Muscle of back (tissue), 13 donors: Measurements from ENCODE around the gene TRIM32. TPM values are rescaled to one million over a fixed set of nuclear protein-coding genes. Genes with fewer than 3 reads are reported as not detected.

Source experiments
- DNase-seq, 3 donors: peaks; one replicate each; pipeline versions ENCODE4 v3.0.0 to v3.0.0-alpha.2; 2013
- long read RNA-seq, 9 donors: transcript quantifications; one replicate each; lab custom pipeline, GENCODE V29; 2026
- polyA plus RNA-seq, 10 donors: library from polyadenylated mRNA; unstranded; fragments of 120-200 nt; gene quantifications; one replicate each; pipeline ENCODE4 v1.2.1, GENCODE V29; 2013; ENCODE audit not compliant: insufficient read length in 10 of 10

TRIM32 gene, protein sequence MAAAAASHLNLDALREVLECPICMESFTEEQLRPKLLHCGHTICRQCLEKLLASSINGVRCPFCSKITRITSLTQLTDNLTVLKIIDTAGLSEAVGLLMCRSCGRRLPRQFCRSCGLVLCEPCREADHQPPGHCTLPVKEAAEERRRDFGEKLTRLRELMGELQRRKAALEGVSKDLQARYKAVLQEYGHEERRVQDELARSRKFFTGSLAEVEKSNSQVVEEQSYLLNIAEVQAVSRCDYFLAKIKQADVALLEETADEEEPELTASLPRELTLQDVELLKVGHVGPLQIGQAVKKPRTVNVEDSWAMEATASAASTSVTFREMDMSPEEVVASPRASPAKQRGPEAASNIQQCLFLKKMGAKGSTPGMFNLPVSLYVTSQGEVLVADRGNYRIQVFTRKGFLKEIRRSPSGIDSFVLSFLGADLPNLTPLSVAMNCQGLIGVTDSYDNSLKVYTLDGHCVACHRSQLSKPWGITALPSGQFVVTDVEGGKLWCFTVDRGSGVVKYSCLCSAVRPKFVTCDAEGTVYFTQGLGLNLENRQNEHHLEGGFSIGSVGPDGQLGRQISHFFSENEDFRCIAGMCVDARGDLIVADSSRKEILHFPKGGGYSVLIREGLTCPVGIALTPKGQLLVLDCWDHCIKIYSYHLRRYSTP
- polyA plus RNA-seq: 10 to 100 TPM; 10.8 to 14.5 (median 11.8) TPM
- long read RNA-seq, donor 1, partial matches to known transcripts: 0 of 3 reads
- long read RNA-seq, donor 1, other reads (novel, unspliced or antisense): 0 of 3 reads
- long read RNA-seq, donor 2, partial matches to known transcripts: 0 of 4 reads
- long read RNA-seq, donor 2, other reads (novel, unspliced or antisense): 0 of 4 reads
- long read RNA-seq, donor 3: 0 reads
- long read RNA-seq, donor 4, partial matches to known transcripts: 0 of 3 reads
- long read RNA-seq, donor 4, other reads (novel, unspliced or antisense): 0 of 3 reads
- long read RNA-seq, donor 5, partial matches to known transcripts: 0 of 6 reads
- long read RNA-seq, donor 5, other reads (novel, unspliced or antisense): 0 of 6 reads
- long read RNA-seq, donor 6, partial matches to known transcripts: 0 of 4 reads
- long read RNA-seq, donor 6, other reads (novel, unspliced or antisense): 0 of 4 reads
- long read RNA-seq, donor 7, partial matches to known transcripts: 0 of 5 reads
- long read RNA-seq, donor 7, other reads (novel, unspliced or antisense): 0 of 5 reads
- long read RNA-seq, donor 8, partial matches to known transcripts: 0 of 3 reads
- long read RNA-seq, donor 8, other reads (novel, unspliced or antisense): 0 of 3 reads
- long read RNA-seq, donor 9: 0 reads

DNA sequence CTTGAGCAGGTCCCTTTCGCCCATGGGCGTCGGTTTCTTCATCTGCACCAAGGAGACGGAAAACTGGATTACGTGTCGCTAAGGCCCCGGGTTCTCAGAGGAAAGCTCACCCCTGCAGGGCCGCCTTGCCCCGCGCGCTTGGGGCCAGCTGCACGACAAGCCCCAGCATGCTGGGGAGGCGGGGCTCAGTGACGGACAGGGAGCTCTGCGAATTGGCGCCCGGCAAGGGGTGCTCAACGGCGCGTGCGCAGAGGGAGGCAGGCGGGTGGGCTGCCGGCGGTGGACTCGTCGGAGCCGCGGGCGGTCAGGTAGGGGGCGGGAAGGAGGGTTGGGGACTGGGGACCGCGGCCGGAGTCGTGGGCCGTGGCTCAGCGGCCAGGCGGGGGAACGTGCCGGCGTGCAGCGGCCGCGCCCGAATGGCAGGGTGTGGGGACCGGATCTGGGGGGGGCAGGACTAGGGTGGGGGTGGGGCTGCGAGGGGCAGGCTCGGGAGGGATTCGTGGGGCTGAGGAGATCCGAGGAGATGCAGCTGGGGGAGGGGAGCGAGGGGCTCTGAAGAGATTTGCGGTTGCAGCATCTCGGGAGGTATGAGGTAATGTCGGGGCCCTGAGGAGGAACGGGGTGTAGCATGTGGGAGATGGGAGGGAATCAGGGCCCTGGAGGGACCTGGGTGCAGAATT, at the start of gene TRIM32:
TRIM32 (plus strand) TSS at position 232 of the 680 bp plus-strand sequence. CDS start 10,438 bp downstream, outside the sequence.
- peak; percentile 90 to 97 (median 94) for DNase-seq

DNA sequence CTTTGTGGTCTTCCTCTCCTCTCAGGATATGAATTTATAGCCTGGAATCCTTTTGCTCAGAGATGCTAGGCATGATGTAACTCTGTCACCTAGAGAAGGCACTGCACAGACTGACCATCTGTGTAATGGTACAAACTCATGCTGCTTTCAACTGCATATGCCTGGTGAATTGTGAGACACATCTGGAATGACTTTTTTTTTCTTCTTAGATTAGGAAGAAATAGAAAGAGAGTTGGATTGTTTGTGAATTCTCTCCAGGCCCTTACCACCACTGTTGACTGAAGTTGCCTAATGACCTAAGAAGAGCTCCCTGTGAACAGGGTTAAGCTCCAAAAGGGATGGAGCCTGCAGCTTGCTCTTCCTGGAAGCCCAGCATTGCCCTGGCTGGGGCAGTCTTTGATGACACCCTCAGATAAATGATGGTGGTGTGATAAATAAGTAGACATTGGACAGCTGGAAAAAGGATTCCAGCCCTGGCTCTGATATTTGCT, 47.8 kb upstream of the TRIM32 start:
- DNase-seq: no peak

DNA sequence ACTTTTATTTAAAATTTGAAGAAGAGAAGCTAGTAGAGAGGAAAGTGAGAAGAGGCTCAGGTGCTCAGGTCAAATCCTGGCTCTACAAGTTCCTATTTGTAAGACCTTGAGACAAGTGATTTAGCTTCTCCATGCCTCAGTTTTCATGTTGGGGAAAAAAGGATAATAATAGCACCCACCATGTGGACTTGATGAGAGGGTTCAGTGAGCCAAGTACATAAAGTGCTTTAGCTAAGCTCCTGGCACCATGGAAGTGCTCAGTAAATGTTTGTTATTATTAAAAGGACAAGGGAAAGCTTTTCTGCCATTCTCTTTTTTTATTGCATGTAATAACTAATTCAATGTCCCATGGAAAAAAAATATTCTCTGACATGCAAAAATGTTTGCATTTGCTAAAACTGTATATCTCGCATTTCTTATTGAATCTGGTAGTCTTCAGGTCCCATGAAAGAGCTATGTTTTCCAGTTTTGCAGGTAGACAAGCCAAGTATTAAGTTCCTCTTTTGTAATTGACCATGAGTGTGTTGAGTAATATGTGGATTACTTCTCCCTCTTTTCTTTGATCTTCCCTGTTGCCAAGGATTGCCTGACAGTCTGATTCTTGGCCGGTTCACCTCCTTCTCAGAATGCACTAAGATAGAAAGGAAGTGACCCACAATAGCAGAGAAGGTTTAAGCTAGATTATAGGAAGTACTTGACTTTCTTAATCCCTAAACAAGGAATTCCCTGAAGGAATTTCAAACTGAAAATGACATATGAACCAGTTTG, 45.6 kb upstream of the TRIM32 start:
- DNase-seq: no peak

DNA sequence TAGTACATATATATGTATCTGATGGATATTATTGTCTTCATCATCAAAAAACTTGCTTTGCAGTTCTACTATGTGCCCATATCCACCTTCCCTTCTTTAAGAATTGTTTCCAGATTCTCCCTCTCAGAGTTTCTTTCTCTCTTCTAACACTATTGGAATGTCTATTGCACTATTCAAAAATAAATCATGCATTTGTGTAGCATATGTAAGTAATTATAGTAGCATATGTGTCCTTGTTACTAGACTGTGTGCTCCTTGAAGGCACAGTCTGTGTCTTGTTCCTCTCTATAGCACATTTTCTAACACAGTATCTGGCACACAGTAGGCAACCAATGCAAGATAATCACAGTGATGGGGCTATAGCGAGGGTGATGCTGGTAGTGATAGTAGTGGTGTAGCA, 43.4 kb upstream of the TRIM32 start:
- peak in 1 of 3 donors; percentile 63 for DNase-seq

DNA sequence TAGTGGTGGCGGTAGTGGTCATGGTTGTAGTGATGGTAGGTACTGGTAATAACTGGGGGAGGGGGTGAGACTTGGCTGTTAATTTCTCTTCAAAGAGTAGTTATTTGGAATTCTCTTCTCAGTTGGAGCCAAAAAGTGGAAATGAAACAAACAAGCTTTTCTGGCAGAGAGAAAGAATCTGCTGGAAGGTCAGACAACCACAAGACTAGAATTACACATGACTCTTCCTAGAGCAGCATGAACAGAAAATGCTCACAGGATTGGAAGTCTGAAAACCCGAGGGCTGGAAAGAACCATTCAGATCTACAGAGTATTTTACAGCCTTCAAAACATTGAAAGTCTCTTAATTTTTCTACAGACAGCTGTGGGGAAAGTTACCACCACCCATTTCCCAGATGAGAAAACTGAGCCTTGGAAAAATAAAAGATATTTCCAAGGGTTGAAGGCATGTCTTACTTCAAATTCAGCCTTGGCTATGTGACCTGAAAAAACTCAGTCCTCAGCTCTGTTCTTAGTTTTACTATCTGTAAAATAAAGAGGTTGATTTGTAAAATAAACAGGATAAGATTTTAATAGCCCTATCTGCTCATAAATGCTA, 42.9 kb upstream of the TRIM32 start:
- peak in 1 of 3 donors; percentile 67 for DNase-seq

DNA sequence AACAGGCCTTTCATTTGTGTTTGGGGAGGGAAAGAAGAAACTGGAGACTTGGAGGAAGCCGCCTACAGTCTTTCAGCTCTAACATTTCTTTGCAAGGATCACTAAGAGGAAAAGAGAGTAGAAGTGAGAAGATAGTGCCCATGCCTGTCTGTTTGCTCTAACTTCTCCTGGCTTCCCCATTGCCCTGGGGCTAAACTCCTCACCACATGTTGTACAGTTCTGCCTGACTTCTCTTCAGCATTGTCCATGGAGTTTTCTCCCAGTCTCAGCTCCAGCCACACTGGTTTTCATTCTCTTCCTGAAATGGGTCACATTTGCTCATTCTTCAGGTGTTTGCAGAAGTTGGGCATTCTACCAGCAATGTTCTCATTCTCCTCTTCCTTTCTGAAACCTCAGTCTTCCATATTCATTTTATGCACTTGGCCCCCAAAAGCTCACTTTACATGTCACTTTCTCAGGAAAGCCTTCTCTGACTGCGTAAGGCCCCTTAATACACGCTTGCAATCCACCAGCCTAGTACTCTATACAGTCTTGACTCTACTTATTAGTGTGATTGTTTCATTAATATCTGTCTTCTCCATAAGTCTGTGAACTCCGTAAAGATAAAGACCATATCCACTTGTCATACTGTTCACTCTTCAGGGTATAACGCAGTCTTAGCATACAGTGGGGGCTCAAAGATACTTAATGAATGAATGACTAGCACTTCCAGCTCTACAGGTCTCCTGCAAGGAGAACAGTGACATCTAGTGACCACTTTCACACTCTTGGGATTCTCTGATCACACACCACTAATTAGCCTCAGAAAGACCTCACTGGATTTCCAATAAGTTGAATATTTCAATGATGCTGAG, 40.2 kb upstream of the TRIM32 start:
- DNase-seq: peak in 1 of 3 donors; percentile 56

DNA sequence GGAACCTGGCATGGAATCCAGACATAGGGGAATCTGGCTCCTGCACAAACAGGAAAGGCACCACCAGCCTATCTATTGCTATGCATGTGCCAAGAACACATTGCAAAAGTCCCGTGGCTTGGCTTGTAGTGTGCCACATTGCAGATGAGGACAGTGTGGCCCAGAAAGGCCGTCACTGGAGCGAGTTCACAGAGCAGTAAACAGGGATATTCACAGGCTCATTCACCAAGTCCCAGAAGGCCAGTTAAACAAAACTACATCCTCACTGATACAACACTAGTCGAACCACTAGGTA, 39.6 kb upstream of the TRIM32 start:
- DNase-seq: no peak

DNA sequence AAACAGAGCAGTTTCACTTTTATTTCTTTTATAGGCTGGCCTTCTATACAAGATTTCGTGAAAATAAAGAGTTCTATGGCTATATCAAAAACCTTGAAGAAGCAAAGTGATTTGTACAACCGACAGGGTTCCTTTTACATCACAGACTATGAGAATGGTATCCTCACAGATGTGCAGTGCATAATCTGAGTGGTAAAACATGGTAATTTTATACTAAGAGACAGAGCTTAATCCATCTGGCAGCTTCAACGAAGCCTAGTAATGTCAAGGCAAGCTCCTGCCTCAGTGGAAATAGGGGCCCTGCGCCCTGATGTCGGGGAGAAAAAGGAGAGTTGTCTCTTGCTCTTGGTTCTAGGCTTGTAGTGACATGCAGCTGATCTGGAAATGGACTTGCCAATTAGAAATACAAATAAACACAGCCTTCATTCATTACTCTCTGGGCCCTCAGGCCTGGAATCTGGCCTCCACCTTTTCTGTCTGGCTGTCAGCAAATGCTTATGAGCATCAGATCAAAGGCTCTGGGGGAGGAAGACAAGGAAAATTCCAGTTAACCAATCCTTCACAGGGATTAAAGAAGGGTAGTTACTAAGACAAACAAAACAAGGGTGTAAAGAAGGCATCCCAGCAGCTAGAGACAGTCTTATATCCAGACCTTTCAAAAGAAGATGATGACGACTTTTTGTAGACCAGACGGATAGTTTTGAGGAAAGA, 33.6 kb upstream of the TRIM32 start:
- DNase-seq: no peak

DNA sequence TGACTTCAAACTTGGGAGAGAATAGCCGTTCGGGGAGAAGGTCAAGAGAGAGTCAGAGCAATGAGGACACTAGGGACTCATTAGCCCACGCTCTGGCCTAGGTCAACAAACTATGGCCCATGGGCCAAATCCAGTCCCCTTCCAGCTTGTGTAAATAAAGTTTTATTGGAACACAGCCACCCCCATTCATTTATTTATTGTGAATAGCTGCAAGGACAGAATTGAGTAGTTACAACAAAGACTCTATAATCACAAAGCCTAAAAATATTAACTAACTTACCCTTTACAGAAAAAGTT, 33.1 kb upstream of the TRIM32 start:
- DNase-seq: no peak

DNA sequence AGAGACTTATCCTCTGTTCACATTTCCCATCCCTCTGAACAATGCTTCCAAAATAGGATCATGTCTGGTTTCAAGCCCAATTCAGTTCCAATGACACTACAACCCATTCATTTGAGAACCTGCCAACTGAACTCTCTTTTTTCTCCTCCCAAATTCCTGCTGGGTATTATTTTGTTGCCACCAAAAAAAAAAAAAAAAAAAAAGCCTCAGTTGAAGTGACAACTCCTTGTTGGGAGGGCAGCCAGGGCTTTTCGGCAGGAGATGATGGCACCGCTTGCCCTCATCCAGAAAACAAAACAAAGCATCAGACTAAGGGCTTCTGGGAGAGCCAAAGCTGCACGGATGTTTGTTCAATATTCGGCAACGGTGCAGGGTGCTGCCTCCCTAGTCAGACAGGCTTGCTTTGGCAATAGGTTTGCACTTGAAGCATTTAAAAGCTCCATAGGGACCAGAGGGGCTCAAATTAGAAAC, 30.6 kb upstream of the TRIM32 start:
- peak in 2 of 3 donors; percentile 49 to 50 for DNase-seq

DNA sequence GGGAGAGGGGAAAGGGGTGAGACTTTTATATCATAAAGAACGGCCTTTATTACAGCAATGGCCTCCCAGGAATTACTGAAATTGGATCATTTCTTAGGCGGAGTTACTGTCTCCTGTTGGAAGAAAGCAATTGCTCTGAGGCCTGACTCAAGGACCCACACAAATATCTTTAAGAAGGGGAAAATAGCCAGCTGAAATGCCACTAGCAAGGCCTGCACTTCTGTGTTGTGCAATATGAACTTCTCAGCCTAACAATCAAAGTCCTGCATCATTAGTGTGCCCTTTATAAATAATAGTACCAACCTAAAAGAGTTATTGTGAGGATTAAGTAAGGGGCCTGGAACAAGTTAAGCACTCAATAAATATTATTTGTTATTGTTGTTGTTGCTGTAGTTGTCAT, 30.1 kb upstream of the TRIM32 start:
- peak in 2 of 3 donors; percentile 7 to 28 for DNase-seq

DNA sequence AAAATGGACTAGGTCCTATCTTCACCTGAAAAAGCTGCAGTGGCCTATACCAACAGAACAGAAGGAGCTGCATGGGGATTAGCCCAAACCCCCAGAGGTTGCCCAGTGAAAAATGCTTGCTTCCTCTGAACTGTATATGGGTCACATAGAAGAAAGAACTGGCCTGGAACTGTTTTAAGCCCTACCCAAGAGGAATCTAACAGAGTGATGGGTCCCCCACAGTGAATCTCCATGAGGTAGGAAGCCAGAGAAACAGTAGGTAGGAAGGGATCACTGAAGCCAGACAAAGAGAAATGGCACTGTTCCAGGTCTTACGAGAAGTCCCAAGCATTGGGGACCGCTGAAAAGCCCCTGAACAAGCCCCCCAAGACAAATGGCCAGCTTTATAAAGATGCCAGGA, 28.8 kb upstream of the TRIM32 start:
- no peak for DNase-seq

DNA sequence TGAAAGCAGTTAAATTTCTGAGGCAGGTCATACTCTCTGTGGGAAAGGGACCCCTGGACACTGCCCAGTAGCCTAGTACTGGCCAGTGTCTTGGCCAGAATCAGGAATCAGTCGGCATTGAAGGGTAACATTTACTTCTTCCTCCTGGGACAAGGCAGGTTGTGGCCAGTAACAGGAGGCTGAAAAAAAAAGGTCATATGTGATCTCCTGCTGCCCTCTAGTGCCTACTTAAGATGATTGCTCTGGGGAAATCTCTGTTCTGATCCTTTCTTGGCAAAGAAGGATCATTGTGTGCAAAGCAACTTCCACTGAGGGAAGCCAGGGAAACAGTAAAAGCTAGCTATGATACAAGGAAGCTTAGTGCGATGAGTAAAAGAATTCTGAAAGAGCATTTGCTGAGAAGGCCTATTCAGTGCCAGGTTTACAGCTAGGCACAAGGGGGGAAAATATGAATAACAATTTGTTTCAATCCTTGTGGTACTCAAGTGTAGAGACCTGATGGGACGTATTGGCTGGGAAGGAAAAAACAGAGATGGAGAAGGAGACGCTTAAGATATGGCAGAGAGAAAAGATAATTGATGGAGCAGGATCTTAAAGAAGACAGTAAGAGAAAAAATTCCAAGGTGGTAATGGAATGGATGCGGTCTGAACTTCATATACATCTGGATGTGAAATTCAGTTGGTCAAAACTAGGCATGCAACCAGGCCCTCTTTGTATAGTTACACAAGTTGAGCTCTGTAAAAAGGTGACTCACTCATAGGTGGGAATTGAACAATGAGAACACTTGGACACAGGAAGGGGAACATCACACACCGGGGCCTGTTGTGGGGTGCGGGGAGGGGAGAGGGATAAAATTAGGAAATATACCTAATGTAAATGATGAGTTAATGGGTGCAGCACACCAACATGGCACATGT, 25.8 kb upstream of the TRIM32 start:
- DNase-seq: peak; percentile 45 to 73 (median 61)

DNA sequence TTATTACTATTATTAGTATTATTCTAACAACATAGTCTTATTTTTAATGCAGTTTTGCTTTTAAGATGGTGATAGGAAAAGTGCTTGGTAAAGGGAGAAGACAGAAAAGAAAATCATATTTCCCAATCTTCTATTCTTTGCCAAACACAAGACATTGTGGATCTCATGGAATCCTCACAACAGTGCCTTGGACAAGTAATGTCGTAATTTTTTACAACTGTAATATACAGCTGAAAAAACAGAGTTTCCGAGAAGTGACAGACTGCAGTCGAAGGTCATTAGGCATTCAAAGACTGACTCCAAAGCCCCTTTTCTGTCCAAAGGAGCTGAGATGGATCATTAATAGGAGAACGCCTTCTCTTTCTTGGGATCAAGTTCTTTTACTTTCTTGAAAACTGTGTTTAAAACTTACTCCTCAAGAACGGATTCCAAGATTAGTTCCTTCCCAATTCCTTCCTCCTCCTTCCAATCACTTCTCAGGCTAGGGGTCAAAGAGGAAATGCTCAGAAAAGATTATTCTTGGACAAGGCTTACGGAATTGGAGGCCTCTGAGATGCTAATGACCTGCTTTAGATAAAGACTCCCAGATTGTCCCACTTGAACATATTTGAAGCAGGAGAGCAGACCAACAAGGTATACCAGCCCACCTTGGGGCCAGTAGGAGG, 24.3 kb upstream of the TRIM32 start:
- no peak for DNase-seq

DNA sequence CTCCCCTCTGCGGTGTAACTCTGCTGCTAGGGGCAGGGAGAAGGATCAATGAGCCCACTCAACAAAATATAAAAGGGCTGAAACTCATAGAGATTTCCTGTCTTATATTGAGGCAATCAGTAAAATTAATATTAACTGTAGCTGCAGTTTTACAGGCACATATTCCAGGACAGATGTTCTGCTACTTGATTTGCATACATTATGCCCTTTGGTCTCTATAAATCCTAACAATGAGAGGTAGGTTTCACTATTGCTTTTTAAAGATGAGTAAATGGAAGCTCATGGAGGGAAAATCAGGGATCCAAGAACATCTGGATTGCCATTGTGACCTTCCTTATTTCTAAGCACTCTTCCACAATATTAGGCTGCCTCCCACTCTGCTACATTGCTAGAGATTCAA, 23.5 kb upstream of the TRIM32 start:
- no peak for DNase-seq

DNA sequence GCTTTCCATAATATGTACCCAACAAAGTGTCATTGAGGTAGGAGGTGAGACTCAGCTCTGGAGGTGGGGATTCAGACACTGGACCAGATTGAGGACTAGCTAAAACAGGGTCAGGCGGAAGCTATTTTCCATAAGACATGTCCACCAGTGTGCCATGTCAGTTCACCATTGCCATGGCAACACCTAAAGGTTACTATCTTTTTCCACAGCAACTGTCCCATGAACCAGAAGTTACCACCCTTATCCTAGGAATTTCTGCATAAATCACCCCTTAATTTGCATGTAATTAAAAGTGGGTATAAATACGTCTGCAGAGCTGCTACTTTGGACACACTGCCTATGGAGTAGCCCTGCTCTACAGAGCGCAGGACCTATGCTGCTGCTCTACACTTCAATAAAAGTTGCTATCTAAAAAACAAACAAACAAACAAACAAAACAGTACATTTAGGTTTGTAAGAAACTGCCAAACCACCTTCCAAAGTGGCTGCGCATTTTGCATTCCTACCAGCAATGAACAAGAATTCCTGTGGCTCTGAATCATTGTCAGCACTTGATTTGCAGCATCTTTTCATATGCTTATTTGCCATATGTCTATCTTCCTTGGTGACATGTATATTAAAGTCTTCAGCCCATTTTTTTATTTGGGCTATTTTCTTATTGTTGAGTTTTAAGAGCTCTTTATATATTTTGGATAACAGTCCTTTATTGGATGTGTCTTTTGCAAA, 18.0 kb upstream of the TRIM32 start:
- DNase-seq: no peak
